ENCODE data around the gene NPIPA3.

GRCh38 chr16:14667347-14668266 lies 35.6 kb upstream of the NPIPA3 start:
- TF ChIP-seq EZH2 (IDR thresholded peaks at IDR 0.05; ENCODE audit: low read depth, low read length, severe bottlenecking) (no peak), CBX8 (IDR thresholded peaks at IDR 0.05; ENCODE audit: borderline replicate concordance, low read depth, low read length) (no peak), CTCF (IDR thresholded peaks at IDR 0.05; ENCODE audit: control extremely low read depth in 1 of 3, insufficient read depth in 1 of 3, low read depth in 1 of 3, low read length in 3 of 3) (no peak), EP300 (IDR thresholded peaks at IDR 0.05; ENCODE audit: borderline replicate concordance in 1 of 2, low read depth in 2 of 2, low read length in 2 of 2) (no peak), RAD21 (IDR thresholded peaks at IDR 0.05 in 1 of 2, conservative IDR thresholded peaks at IDR 0.05 in 1 of 2; ENCODE audit: low read depth in 2 of 2, low read length in 2 of 2) (no peak)

Data from H1 (cell line).